ENCODE results near the gene BANP.
"Not testable (repeated sequence)": the region's sequence is repeated elsewhere in the genome, so short reads cannot be mapped to it uniquely, and the experiment has no call there.

Gene BANP

DNA sequence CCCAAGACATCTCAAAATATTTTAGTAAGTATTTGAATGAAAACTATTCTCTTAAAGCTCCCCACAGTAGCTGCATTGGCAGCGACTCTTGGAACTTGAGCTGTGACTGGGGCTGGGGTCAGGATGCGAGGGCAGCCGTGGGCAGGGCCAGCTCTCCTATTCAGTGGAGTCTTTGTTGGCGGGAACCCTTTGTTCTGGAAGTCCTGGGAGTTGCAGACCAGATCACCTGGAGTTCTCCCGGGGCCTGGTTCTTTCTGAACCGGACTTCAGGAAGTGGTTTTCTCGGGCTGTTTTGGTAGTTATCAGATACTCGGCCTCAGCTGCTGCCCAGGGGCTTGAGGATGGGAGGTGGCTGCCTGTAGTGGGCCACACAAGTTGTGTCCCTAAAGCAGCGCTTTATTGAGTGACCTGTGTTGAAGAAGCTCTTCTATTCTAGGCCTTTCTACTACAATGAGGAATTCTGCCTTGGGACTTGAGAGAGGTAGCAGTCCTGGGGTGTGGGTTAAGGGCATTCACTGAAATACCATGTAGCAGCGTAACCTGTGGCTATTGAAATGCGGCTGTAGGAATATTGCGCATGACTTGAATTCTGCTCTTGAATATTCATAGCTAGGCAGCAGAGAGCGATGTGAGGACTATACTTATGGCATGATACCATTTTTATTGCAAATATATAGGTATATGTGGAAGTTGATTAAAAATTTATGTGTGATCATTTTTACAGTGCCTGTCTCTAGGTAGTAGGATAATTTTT is 77.1 kb downstream of the BANP start:
- DNase-seq (ENCODE audit: low read depth in 2 of 2) = not testable (repeated sequence)

DNA sequence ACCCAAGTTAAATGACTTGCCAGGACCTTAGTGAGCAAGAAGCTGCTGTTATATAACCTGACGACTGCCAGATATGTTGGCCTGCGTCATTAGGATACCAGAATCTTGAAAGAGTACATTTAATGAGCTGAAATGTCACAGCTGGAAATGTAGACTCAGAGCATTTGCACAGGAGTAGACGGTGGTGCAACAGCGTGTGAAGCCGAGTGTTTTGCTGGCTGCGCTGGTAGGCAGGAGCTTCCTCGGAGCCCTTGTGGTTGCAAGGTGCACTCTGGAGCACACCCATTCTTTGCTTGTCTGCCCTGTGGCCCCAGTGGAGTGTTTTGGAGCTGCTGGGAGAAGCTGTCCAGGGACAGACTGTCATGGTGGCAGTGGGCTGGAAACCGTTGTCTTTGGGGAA is 79.3 kb downstream of the BANP start:
- no peak for DNase-seq (ENCODE audit: low read depth in 2 of 2)

DNA sequence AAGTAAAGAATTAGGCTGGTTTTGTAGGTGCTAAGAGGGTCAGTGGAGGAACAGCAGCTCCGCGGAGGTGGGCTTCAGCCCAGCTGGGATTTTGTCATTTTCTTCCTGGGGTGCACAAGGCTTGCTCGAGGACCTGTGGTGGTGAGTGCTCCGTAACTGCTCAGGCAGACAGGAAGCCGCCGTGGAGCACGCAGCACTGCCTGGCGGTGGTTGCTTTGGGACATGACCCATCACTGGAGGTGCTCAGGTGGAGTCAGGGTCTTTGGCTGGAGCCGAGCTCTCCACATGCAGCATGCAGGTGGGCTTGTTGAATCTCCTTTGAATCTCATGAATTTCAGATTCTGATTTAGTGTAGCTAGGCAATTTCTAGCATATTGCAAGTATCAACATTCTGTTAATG is 79.7 kb downstream of the BANP start:
- DNase-seq (ENCODE audit: low read depth in 2 of 2) = not testable (repeated sequence)

DNA sequence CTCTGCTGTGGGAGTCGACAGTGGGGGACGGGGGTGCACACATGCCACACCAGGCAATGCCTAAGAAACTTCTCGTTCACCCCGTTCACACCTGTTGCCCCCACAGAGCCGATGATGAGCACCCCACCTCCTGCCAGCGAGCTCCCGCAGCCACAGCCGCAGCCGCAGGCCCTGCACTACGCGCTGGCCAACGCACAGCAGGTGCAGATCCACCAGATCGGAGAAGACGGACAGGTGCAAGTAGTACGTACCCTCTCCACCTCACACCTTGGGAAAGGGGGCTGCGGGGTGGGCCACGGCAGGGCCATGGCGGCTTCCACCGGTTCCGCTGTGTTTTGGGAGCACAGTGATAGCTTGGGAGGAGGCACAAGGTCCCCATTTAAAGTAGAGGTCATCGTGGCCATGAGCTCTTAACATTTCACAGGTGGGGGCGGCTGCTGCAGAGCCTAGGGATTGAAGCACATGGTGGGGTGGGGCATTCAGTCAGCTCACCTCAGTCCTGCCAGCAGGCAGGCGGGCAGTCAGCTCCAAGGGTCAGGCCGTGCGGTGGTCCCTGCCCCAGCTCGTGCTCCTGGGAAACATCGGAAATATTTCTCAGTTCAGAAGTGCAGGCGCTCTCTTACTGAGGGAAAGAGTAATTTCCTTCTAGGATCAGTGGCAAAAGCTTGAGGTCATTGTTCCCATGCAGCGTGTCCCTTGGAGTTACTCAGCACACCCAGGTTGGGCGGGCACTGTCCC is 81.9 kb downstream of the BANP start:
- DNase-seq (ENCODE audit: low read depth in 2 of 2) = not testable (repeated sequence)

DNA sequence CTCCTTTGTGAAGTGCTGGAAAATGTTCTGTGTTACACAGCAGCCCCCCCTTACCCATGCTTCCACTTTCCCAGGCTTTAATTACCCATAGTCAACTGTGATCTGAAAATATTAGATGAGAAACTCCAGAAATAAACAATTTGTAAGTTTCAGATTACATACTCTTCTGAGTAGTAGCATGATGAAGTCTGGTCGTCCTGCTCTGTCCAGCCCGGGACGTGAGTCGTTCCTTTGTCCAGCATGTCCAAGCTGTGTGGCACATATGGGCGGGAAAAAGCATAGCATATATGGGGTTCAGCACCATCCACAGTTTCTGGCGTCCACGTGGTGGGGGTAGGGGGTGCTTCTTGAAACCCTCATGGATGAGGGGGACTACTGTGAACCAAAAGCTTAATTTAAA is 83.5 kb downstream of the BANP start:
- no peak for DNase-seq (ENCODE audit: low read depth in 2 of 2)

DNA sequence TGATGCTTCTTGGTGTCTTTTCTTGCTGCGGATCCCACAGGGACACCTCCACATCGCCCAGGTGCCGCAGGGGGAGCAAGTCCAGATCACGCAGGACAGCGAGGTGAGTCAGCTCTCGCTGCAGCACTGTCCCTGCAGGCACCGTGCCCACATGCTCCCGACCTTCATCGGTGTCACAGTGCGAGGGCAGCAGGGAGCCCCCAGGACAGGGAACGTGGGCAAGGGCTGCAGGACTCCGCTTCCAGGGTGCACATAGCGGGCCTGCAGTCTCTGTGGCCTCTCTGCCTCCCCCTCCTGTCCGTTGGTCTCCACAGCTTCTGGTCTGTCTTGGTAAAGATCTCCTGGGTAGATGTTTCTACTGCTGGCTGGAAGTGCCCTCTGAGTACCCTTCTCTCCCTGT is 84.1 kb downstream of the BANP start:
- DNase-seq (ENCODE audit: low read depth in 2 of 2) = no peak

DNA sequence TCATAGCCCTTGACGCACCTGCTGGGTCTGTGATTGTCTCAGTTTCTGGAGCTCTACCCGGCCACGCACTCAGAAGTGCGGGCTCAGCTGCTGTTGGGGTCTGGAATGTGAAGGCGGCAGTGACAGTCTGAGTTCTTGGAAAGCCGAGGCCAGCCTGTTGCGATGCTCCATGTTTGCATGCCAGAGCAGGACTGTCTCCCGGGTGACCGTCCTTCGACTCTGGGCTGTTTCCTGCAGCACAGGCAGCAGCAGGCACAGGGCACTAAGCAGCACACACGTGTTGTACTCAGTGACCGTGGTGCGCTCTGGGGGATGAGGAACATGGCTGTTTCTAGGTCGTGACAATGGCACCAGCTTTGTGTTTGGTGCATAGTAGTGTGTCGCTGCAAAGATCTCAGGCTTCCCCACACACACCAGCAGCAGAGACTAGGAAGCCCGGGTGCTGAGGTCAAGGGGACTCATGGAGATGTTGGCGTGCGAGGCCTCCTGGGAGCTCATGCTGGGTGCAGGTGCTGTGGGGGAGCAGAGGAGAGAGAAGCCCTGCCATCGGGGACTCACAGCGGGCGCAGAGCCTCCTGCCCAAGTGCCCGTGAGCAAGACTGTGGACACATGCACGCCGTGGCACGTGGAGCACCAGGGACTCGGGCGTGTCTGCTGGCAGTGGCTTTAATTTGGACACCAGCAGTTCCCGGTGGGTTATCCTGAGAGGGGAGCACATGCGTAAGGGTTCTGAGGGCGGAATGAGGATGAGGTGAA is 84.8 kb downstream of the BANP start:
- not testable (repeated sequence) for DNase-seq (ENCODE audit: low read depth in 2 of 2)

DNA sequence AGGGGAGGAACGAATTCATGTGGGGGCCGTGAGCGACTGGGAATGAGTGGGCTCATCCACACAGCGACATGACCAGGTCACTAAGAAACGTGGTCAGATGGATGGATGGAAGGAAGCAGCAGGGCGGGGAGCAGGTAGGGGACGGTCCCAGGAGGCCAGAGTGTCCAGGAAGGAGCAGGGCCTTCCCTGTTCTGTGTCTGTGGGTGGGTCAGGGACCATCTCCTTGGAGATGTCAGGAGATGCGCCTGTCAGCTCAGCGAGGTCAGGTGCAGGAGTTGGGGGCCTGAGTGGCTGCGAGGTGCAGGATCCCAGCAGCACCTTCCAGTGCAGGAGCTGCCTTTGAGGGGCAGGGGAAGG is 85.4 kb downstream of the BANP start:
- not testable (repeated sequence) for DNase-seq (ENCODE audit: low read depth in 2 of 2)

DNA sequence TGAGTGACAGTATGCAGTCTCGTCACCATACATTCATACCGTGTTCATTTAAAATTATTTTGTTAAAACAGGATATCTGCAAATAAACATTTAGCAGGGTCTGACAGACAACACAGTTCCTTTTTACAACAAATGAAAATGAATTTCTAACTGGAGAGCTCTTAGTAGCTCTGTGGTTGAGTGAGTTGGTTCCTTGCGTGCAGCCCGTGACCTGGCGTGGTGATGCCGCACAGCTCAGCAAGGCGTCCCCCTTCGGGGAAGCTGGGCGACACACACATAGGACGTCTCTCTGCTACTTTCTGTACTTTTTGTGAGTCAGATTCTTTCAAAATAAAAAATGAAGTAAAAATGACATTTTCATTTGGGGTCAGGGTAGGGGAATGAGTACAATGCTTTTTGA is 86.1 kb downstream of the BANP start:
- not testable (repeated sequence) for DNase-seq (ENCODE audit: low read depth in 2 of 2)

DNA sequence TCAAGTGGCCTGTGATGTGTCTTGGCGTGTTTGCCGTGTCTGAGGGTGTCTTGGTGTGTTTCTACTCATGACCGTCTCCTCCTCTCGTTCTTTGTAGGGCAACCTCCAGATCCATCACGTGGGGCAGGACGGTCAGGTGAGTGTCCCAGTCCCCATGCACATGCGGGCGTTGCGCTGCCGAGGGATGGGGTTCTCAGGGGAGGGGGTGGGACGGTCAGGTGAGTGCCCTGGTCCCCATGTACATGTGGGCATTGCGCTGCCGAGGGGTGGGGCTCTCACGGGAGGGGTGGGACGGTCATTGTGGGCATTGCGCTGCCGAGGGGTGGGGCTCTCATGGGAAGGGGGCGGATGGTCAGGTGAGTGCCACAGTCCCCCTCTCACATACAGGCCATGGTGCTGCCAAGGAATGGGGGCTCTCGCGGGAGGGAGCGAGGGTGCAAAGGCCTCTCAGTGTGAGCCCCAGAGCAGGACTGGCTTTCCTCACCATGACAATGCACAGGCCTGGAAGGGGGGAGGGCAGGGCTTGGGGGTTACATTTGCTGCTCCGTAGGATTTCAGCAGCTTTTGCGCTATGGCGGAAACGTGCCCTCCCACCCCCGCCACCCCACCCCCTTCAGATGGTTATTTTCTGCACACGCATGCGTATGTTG is 86.8 kb downstream of the BANP start:
- DNase-seq (ENCODE audit: low read depth in 2 of 2) = not testable (repeated sequence)

DNA sequence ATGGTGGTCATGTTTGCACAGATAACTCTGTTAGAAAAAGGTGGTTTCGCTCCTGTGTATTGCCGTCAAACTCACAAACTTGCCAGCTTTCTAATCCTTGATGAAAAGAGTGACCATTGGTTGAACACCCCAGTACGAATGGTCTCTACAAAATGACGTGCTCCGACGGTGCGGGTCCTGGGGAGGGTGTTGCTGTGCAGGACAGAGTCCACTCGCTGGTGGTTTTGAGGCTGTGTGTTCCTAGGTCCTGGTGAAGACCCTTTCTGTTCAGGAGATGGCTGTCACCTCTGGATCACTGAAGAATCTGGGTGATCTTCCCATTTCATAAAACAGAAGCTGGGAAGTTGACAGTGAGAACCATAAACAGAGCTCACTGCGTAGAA is 87.3 kb downstream of the BANP start:
- DNase-seq (ENCODE audit: low read depth in 2 of 2) = not testable (repeated sequence)

DNA sequence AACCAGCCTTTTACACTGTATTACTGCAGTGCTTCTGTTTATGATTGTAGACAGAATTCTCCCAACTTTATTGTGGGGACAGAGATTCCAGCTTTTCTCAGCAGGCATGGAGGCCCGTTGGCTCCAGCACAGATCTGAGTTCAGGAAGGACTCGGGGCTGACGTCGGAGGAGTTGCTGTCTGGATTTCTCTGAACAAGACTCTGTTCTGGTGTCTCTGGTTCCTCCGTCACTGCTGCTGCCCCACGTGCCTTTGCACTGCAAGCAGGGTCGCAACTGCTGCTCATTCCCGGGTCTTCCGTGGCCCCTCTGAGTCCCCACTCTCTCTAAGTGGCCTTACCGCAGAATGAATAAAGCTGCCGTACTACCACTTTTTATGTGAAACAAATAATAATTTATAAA is 88.4 kb downstream of the BANP start:
- no peak for DNase-seq (ENCODE audit: low read depth in 2 of 2)

DNA sequence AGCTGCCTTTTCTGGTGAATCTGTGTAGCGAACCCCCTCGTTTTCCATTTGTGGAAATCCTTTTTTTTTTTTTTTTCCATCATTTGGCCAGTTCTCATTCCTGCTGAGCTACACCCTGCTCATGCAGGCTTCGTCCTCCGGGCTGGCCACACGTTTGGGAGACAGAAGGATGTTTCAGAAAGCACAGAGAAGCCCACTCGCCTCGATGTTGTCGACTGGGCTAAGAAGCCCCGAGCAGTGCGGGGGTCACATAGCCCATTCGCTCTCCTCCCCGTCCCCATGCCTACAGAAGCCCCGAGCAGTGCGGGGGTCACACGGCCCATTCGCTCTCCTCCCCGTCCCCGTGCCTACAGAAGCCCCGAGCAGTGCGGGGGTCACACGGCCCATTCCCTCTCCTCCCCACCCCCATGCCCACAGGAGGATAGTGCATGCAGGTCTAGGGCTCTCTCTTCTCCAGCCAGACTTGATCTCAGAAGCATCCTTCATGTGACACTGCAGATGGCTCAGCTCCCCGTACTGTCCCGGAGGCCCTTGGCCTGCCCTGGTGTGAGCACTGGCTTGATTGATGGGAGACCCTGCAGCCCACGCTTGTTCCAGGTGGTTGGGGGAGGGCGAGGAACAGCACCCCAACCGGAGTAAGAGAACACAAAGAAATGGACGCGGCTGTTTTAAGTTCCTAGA is 89.1 kb downstream of the BANP start:
- not testable (repeated sequence) for DNase-seq (ENCODE audit: low read depth in 2 of 2)

DNA sequence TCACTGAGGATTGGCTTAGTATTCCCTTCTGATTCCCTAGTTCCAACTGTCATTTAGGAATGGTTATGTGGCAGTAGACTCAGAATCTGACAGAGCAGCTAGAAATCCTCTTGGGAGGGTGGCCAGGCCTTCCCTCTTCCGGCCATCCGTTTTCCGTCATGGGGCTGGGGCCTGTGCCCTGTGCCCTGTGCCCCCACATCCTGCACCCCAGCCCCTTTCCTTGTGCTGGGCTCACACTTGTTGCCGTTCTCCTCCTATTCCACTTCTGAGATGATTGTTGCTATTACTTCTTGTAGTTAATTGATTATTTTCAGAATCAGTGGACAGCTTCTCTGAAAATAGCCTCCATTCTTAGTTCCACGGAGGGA is 89.6 kb downstream of the BANP start:
- DNase-seq (ENCODE audit: low read depth in 2 of 2) = not testable (repeated sequence)

DNA sequence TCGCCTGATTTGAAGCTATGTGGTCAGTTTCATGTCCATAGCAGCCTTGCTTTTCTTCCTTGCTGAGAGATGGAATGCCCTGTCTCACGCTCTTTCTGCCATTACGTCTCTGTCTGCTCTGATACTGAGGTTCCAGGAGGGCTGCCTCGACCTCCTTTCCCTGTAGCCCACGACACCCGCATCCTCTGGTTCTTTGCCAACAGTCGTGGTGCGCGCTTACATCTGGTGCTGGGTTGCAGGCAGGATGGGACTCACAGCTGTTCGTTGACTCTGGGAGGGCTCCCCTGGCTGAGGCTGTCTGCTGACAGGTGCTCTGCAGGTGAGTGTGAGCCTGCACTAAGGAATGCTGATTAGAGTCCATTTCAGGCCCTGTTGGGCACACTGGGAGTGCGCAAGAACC is 90.3 kb downstream of the BANP start:
- DNase-seq (ENCODE audit: low read depth in 2 of 2) = not testable (repeated sequence)

DNA sequence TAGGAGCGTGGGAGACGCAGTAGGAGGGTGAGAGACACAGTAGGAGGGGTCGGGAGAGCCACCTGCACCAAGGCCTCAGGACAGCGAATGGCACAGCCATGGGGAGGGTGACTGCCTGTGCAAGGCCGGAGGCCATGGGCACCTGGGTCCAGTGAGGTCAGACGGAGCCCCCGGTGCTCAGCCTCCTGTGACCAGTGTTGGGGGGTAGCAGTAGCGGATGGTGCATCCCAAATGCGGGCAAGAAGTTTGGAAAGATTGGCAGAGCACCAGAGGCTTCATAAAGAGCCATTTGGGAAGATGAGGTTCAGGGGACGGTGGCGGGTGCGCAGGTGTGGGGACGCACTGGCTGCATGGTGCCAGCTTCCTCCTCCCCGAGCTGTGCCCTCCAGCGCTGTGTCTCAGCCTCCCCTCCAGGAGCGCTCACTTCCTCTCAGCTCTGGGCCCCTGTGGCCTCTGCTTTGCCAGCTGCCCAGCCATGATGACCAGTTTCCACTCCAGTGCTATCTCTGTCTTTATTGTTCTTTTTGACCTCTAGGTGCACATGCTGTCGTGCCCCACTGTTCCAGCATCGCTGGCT is 90.8 kb downstream of the BANP start:
- DNase-seq (ENCODE audit: low read depth in 2 of 2) = not testable (repeated sequence)

DNA sequence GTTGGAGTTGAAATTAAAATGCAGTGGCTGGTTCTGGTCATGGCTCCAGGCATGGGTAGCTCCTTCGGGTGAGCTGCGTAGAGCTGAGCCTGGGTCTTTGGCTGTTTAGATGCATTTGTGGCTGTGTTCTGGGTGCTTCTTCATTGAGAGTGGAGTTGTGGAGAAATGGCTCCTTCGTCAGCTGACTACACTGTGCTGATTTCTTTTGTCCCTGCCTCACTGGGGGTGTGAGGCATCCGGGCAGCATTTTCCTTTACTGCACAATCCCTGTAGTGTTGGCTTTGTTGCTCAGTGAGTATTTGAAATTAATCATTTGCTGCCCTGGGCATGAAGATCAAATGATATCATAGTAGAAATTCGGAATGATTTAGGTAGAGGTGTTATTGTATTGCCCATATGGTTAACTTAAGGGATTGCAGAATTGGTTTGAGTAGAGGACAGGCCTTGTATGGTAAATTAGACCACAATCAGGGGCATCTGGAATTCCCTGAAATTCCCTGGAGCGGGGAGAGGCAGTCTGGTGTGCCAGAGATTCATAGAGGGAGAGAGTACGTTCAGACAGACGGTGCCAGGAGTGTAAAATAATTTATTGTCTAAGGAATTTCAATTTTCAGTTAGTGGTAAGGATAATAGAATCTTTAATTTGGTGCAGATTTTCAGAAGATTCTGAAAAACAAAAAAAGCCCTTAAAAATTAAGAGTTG is 92.1 kb downstream of the BANP start:
- not testable (repeated sequence) for DNase-seq (ENCODE audit: low read depth in 2 of 2)

DNA sequence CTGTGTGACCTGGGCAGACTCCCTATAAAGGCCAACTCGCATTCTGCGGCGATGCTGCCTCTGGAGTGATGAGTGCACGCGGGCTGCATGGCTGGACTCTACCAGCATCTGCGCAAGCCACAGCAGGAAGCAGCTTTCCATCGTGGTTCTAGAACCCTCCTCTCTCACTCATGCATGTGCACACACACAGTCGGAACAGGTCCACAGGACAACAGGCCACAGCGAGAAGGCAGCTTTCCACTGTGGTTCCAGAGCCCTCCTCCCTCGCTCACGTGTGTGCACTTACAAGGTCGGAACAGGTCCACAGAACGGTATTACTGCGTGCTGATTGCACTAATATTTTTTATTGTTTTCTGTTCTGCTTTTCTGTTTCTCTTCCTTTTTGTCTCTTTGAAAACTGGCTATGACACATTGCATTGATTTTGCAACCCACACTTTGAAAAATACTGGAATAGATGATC is 92.9 kb downstream of the BANP start:
- not testable (repeated sequence) for DNase-seq (ENCODE audit: low read depth in 2 of 2)

DNA sequence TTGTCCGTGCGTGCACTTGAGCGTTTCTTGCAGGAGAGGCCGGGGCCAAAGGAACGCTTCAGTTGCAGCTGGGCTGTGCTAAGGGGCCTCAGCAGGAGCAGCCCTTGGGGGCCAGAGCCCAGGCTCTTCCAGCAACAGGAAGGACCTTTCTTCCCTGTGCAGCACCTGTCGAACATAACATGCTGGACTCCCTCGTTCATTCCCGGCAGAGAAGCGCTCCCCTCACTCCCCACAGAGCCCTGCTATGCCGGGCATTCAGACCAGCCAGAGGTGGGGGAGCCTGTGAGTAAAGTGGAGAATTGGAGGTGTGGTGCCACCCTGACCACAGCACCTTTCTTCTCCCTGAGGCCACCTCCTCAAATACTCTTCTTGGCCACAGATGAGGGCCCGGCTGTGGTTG is 94.1 kb downstream of the BANP start:
- DNase-seq (ENCODE audit: low read depth in 2 of 2) = not testable (repeated sequence)

DNA sequence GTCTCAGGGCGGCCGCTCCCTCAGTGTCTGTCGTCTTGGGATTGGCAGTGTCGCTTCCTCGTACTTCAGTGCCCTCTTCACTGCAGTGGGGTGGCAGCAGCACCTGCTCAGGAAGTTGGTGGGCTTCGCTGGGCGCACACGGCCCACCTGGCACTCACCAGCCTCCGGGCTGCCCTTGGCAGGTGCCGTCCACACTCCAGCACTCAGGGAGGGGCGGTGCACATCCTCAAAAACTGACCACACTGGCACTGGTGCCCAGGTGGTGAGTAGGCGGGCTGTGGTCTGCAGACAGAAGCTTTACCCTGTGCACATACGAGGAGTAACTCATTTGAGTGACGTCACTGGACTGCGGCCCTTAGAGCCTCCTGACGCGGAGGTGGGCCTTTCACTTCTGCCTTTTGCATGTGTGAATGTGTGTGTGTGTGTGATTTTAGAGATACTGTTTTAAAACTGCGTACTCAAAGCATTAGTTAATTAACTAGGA is 94.6 kb downstream of the BANP start:
- DNase-seq (ENCODE audit: low read depth in 2 of 2) = no peak

Data from stimulated activated CD8-positive, alpha-beta memory T cell treated with anti-CD3 and anti-CD28 coated beads, Interleukin-7, amount 100 ng/mL, for 1 hour (primary cell).